K562 (cell line): ENCODE data around the gene RNASEH2A. TPM values are rescaled to one million over a fixed set of nuclear protein-coding genes. Genes with fewer than 3 reads are reported as not detected.

Experiments used
- ARID3A ChIP-seq: IDR thresholded peaks from 2 replicates; pipeline ENCODE4 v1.6.1; 2012; ENCODE audit warnings: low read depth, low read length, improper control_type of control experiment, borderline replicate concordance
- ARNT ChIP-seq, 2 experiments: fragments of 450-650 bp; IDR thresholded peaks; 2 replicates each; pipeline ENCODE4 v1.6.1; 2016; ENCODE audit warnings: mild to moderate bottlenecking in 1 of 2
- CTCF ChIP-seq, 3 experiments: IDR thresholded peaks in 2 of 3; conservative IDR thresholded peaks in 1 of 3; 2 replicates each; pipeline ENCODE4 v1.5.1; 2011 to 2012; ENCODE audit warnings: low read length in 3 of 3, mild to moderate bottlenecking in 3 of 3, control low read depth in 2 of 3, improper control_type of control experiment in 1 of 3, inconsistent platforms in 1 of 3, low read depth in 1 of 3, mixed read lengths in 1 of 3, moderate library complexity in 1 of 3; ENCODE audit not compliant: insufficient read depth in 2 of 3
- ETV1 ChIP-seq: fragments of 450-650 bp; conservative IDR thresholded peaks from 2 replicates; pipeline ENCODE4 v1.6.1; 2016; ENCODE audit warnings: missing genetic modification characterization, control low read depth, low read depth, missing compliant biosample characterization
- HDAC6 ChIP-seq: IDR thresholded peaks from 2 replicates; pipeline ENCODE4 v1.6.1; 2012; ENCODE audit warnings: low read depth, mild to moderate bottlenecking, control low read depth, inconsistent platforms, low read length, moderate library complexity
- HIVEP1 ChIP-seq: fragments of 250-450 bp; sonication (Bioruptor Pico); IDR thresholded peaks from 2 replicates; pipeline ENCODE4 v1.4.0; 2020; ENCODE audit warnings: mild to moderate bottlenecking
- ILF3 ChIP-seq: fragments of 450-650 bp; IDR thresholded peaks from 2 replicates; pipeline ENCODE4 v1.6.1; 2018; ENCODE audit warnings: antibody characterized with exemption, mild to moderate bottlenecking, moderate library complexity, borderline replicate concordance
- LARP7 ChIP-seq: fragments of 450-650 bp; IDR thresholded peaks from 2 replicates; pipeline ENCODE4 v1.6.1; 2016
- MLLT1 ChIP-seq, 2 experiments: fragments of 450-650 bp; IDR thresholded peaks; 2 replicates each; pipeline ENCODE4 v1.6.1; 2016
- RB1 ChIP-seq: fragments of 450-650 bp; IDR thresholded peaks from 2 replicates; pipeline ENCODE4 v1.6.1; 2017; ENCODE audit warnings: low read depth, mild to moderate bottlenecking
- SAFB2 ChIP-seq: fragments of 200-400 bp; formaldehyde crosslinking; IDR thresholded peaks from 2 replicates; pipeline ENCODE4 v1.6.1; 2018; ENCODE audit warnings: borderline replicate concordance, low read length, low read depth, moderate library complexity; ENCODE audit not compliant: severe bottlenecking
- SIRT6 ChIP-seq: IDR thresholded peaks from one replicate; pipeline ENCODE4 v1.6.1; 2012; ENCODE audit warnings: low read depth, mild to moderate bottlenecking, control low read depth, inconsistent platforms, low read length, moderate library complexity
- SIX5 ChIP-seq, 2 experiments: IDR thresholded peaks; 2 replicates each; pipeline ENCODE4 v1.6.1; 2011; ENCODE audit warnings: low read length in 2 of 2, borderline replicate concordance in 1 of 2, low read depth in 1 of 2, mild to moderate bottlenecking in 1 of 2, moderate library complexity in 1 of 2; ENCODE audit not compliant: insufficient read depth in 1 of 2
- ZNF561 ChIP-seq: fragments of 450-650 bp; formaldehyde crosslinking; conservative IDR thresholded peaks from 2 replicates; pipeline ENCODE4 v1.4.0; 2020; ENCODE audit warnings: mild to moderate bottlenecking, moderate library complexity
- ZNF707 ChIP-seq: fragments of 250-450 bp; sonication (Bioruptor Pico); conservative IDR thresholded peaks from 2 replicates; pipeline ENCODE4 v1.8.0; 2022; ENCODE audit warnings: inconsistent platforms, mild to moderate bottlenecking, moderate library complexity
- ZNF77 ChIP-seq: fragments of 250-450 bp; sonication (Bioruptor Pico); IDR thresholded peaks from 2 replicates; pipeline ENCODE4 v1.5.0; 2020
- polyA plus RNA-seq, 8 experiments: library from polyadenylated mRNA; depleted of rRNA in 4 of 8; stranded (reverse) in 5 of 8; unstranded in 3 of 8; fragments of >200 nt; fragmentation: Nextera tagmentation in 2 of 8; fragmentation: Illumina TruSeq in 1 of 8; extraction: Ambion mirVana in 2 of 8; extraction: Trizol in 1 of 8; gene quantifications; 2 replicates each; pipeline versions ENCODE4 v1.2.1 to v1.2.3, GENCODE V29; 2011 to 2014; ENCODE audit warnings: inconsistent platforms in 1 of 8, missing spikeins in 1 of 8
- total RNA-seq, 7 experiments: library from RNA; depleted of rRNA in 6 of 7; stranded (reverse); fragments of >200 nt in 6 of 7; fragmentation: Illumina TruSeq in 2 of 7; extraction: Trizol in 2 of 7; gene quantifications; 2 replicates each; pipeline versions ENCODE4 v1.2.1 to v1.2.3, GENCODE V29; 2011 to 2021; ENCODE audit warnings: low replicate concordance in 1 of 7
- TF ChIP-seq, protein P1 (sequence below): sonication (generic); formaldehyde crosslinking; IDR thresholded peaks from 2 replicates; pipeline ENCODE4 v1.8.1; 2023; ENCODE audit warnings: missing genetic modification reagents, mild to moderate bottlenecking, borderline replicate concordance

The RNASEH2A gene
- total and polyA plus RNA-seq, 9 of the 15 experiments (the other 6 are each of a cell fraction or from before 2014, with no cell fraction given): 22.3 to 78.0 (median 61.7) TPM

GRCh38 chr19:12791345-12792050, 14.9 kb upstream of the RNASEH2A start, which contains the start of gene JUNB (continued):
- TF ChIP-seq SIX5 (IDR thresholded peaks at IDR 0.05; ENCODE audit: borderline replicate concordance in 1 of 2, insufficient read depth in 1 of 2, low read depth in 1 of 2, low read length in 2 of 2) (no peak), ZNF707 (CRISPR knock-in tag) (no peak), ILF3 (peak; percentile 92; the same call in 1 of the 2 replicates), ARNT (IDR thresholded peaks at IDR 0.05) (no peak), CTCF (IDR thresholded peaks at IDR 0.05 in 2 of 3, conservative IDR thresholded peaks at IDR 0.05 in 1 of 3; ENCODE audit: insufficient read depth in 2 of 3, low read depth in 1 of 3, low read length in 3 of 3) (peak in 1 of 3 experiments; percentile 12; a peak in 1 of 6 replicates), ZNF77 (CRISPR knock-in tag) (0 out of 2 replicates have a peak, but pooled peaks have one; percentile 70), LARP7 (no peak), ETV1 (tag) (peak; percentile 75), ARID3A (no peak), MLLT1 (IDR thresholded peaks at IDR 0.05) (peak; percentile 81 to 84; a peak in 3 of 4 replicates), HIVEP1 (CRISPR knock-in tag) (peak; percentile 55; the same call in 1 of the 2 replicates), HDAC6 (peak; percentile 82; the same call in 1 of the 2 replicates), RB1 (peak; percentile 91), SAFB2 (no peak), SIRT6 (no peak), ZNF561 (CRISPR knock-in tag) (no peak)
- TF ChIP-seq, protein P1, sequence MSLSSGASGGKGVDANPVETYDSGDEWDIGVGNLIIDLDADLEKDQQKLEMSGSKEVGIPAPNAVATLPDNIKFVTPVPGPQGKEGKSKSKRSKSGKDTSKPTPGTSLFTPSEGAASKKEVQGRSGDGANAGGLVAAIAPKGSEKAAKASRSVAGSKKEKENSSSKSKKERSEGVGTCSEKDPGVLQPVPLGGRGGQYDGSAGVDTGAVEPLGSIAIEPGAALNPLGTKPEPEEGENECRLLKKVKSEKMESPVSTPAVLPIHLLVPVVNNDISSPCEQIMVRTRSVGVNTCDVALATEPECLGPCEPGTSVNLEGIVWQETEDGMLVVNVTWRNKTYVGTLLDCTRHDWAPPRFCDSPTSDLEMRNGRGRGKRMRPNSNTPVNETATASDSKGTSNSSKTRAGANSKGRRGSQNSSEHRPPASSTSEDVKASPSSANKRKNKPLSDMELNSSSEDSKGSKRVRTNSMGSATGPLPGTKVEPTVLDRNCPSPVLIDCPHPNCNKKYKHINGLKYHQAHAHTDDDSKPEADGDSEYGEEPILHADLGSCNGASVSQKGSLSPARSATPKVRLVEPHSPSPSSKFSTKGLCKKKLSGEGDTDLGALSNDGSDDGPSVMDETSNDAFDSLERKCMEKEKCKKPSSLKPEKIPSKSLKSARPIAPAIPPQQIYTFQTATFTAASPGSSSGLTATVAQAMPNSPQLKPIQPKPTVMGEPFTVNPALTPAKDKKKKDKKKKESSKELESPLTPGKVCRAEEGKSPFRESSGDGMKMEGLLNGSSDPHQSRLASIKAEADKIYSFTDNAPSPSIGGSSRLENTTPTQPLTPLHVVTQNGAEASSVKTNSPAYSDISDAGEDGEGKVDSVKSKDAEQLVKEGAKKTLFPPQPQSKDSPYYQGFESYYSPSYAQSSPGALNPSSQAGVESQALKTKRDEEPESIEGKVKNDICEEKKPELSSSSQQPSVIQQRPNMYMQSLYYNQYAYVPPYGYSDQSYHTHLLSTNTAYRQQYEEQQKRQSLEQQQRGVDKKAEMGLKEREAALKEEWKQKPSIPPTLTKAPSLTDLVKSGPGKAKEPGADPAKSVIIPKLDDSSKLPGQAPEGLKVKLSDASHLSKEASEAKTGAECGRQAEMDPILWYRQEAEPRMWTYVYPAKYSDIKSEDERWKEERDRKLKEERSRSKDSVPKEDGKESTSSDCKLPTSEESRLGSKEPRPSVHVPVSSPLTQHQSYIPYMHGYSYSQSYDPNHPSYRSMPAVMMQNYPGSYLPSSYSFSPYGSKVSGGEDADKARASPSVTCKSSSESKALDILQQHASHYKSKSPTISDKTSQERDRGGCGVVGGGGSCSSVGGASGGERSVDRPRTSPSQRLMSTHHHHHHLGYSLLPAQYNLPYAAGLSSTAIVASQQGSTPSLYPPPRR: peak; percentile 91; the same call in 1 of the 2 replicates
